Astrocyte (in vitro differentiated cells and primary cell): ENCODE data around the gene UBAC2.

Source experiments
- CTCF ChIP-seq: IDR thresholded peaks from 2 replicates; pipeline ENCODE4 v1.5.1; 2011; ENCODE audit warnings: low read depth, mild to moderate bottlenecking, inconsistent platforms, low read length, moderate library complexity; ENCODE audit not compliant: insufficient read depth
- EZH2 ChIP-seq: IDR thresholded peaks from 2 replicates; pipeline ENCODE4 v1.6.1; 2012; ENCODE audit warnings: mild to moderate bottlenecking, low read length, inconsistent platforms; ENCODE audit not compliant: insufficient read depth

GRCh38 chr13:99353836-99354235 is 153.2 kb downstream of the UBAC2 start:
- TF ChIP-seq CTCF: no peak
- TF ChIP-seq EZH2: no peak
